ENCODE measurements around the gene CDA.

The CDA gene

GRCh38 chr1:20634065-20634593 lies 45.2 kb downstream of the CDA start:
- H3K9me3 ChIP-seq (replicated peaks in 1 of 11), result peaks cover 8 to 11% (median 9%) of the 10 kb centered on the region in 11 experiments; a peak in 21 of 22 replicates
- peak overlapping the region; percentile 91 to 100 (median 98) for H3K4me3 ChIP-seq
- peak overlapping the region; percentile 85 to 99 (median 95) for H3K4me2 ChIP-seq
- TF ChIP-seq Cebpa-rat (IDR thresholded peaks at IDR 0.05), result no peak
- H3K27ac ChIP-seq, result peak overlapping the region in 10 of 11 experiments; percentile 19 to 93 (median 84); a peak in 15 of 22 replicates
- peaks cover 0 to 35% (median 0%) of the 10 kb centered on the region in 11 experiments; a peak in 4 of 22 replicates for H4K20me1 ChIP-seq
- no peaks in the 10 kb centered on the region for H3K27me3 ChIP-seq
- peak overlapping the region; percentile 84 to 97 (median 91) for H3K9ac ChIP-seq
- H3K4me1 ChIP-seq, result peaks cover 9 to 12% (median 11%) of the 10 kb centered on the region in 10 experiments
- peaks cover 0 to 27% (median 8%) of the 10 kb centered on the region in 11 experiments; a peak in 11 of 22 replicates for H3K36me3 ChIP-seq

- Histone ChIP-seq H4K20me1 (peaks cover 0 to 40% (median 0%) of the 10 kb centered on the region in 11 experiments; a peak in 4 of 22 replicates), H3K9me3 (replicated peaks in 1 of 11) (peaks cover 3 to 6% (median 4%) of the 10 kb centered on the region in 11 experiments; a peak in 14 of 22 replicates), H3K27ac (peak overlapping the region in 5 of 11 experiments; percentile 31 to 93 (median 86); a peak in 6 of 22 replicates), H3K9ac (peak overlapping the region; percentile 84 to 97 (median 91); a peak in 20 of 22 replicates), H3K36me3 (peaks cover 0 to 32% (median 8%) of the 10 kb centered on the region in 11 experiments; a peak in 11 of 22 replicates), H3K4me2 (peak overlapping the region; percentile 85 to 99 (median 95)), H3K4me1 (peaks cover 9 to 12% (median 11%) of the 10 kb centered on the region in 10 experiments), H3K27me3 (no peaks in the 10 kb centered on the region), H3K4me3 (peak overlapping the region; percentile 91 to 100 (median 98))
- no peak for TF ChIP-seq Cebpa-rat (IDR thresholded peaks at IDR 0.05)
Measured at GRCh38 chr1:20634594-20635084, 45.7 kb downstream of the CDA start.

GRCh38 chr1:20636785-20637347 lies 48.0 kb downstream of the CDA start:
- Histone ChIP-seq H3K36me3 (peaks cover 0 to 50% (median 8%) of the 10 kb centered on the region in 11 experiments; a peak in 11 of 22 replicates), H3K27me3 (no peaks in the 10 kb centered on the region), H3K27ac (no peak overlapping the region), H3K4me1 (peaks cover 9 to 12% (median 11%) of the 10 kb centered on the region in 10 experiments), H3K4me3 (no peak overlapping the region), H3K4me2 (no peak overlapping the region), H3K9ac (no peak overlapping the region), H4K20me1 (peaks cover 0 to 51% (median 3%) of the 10 kb centered on the region in 11 experiments; a peak in 8 of 22 replicates), H3K9me3 (replicated peaks in 1 of 11) (no peaks in the 10 kb centered on the region)
- TF ChIP-seq Cebpa-rat (IDR thresholded peaks at IDR 0.05), result no peak

- H3K4me2 ChIP-seq, result no peak overlapping the region
Measured at GRCh38 chr1:20640183-20640597, 51.3 kb downstream of the CDA start.

GRCh38 chr1:20641975-20642374 lies 53.1 kb downstream of the CDA start:
- H3K9ac ChIP-seq, result no peak overlapping the region
- no peak overlapping the region for H3K4me3 ChIP-seq
- peaks cover 0 to 35% (median 6%) of the 10 kb centered on the region in 11 experiments; a peak in 8 of 22 replicates for H4K20me1 ChIP-seq
- H3K4me2 ChIP-seq, result no peak overlapping the region
- H3K27me3 ChIP-seq, result no peaks in the 10 kb centered on the region
- no peaks in the 10 kb centered on the region for H3K9me3 ChIP-seq (replicated peaks in 1 of 11)
- no peaks in the 10 kb centered on the region for H3K4me1 ChIP-seq
- peaks cover 0 to 86% (median 16%) of the 10 kb centered on the region in 11 experiments; a peak in 12 of 22 replicates for H3K36me3 ChIP-seq
- no peak overlapping the region for H3K27ac ChIP-seq
- no peak for TF ChIP-seq Cebpa-rat (IDR thresholded peaks at IDR 0.05)

More at GRCh38 chr1:20640183-20640597, 51.3 kb downstream of the CDA start:
- H3K4me3 ChIP-seq, result no peak overlapping the region
- no peak overlapping the region for H3K9ac ChIP-seq
- peaks cover 0 to 42% (median 6%) of the 10 kb centered on the region in 11 experiments; a peak in 8 of 22 replicates for H4K20me1 ChIP-seq
- H3K9me3 ChIP-seq (replicated peaks in 1 of 11), result no peaks in the 10 kb centered on the region
- no peak for TF ChIP-seq Cebpa-rat (IDR thresholded peaks at IDR 0.05)
- no peaks in the 10 kb centered on the region for H3K27me3 ChIP-seq
- peaks cover 0 to 77% (median 16%) of the 10 kb centered on the region in 11 experiments; a peak in 11 of 22 replicates for H3K36me3 ChIP-seq
- H3K27ac ChIP-seq, result no peak overlapping the region
- no peaks in the 10 kb centered on the region for H3K4me1 ChIP-seq

- Histone ChIP-seq H3K36me3 (peaks cover 0 to 84% (median 13%) of the 10 kb centered on the region in 11 experiments; a peak in 18 of 22 replicates), H3K4me3 (no peak overlapping the region), H3K9me3 (replicated peaks in 1 of 11) (no peaks in the 10 kb centered on the region), H3K27ac (no peak overlapping the region), H4K20me1 (peaks cover 0 to 32% (median 6%) of the 10 kb centered on the region in 11 experiments; a peak in 8 of 22 replicates), H3K9ac (no peak overlapping the region), H3K4me1 (no peaks in the 10 kb centered on the region), H3K4me2 (no peak overlapping the region), H3K27me3 (no peaks in the 10 kb centered on the region)
- no peak for TF ChIP-seq Cebpa-rat (IDR thresholded peaks at IDR 0.05)
Measured at GRCh38 chr1:20643080-20643479, 54.2 kb downstream of the CDA start.

- Histone ChIP-seq H3K4me2 (no peak overlapping the region), H4K20me1 (peaks cover 0 to 30% (median 7%) of the 10 kb centered on the region in 11 experiments; a peak in 11 of 22 replicates), H3K9me3 (replicated peaks in 1 of 11) (no peaks in the 10 kb centered on the region), H3K4me1 (no peaks in the 10 kb centered on the region), H3K36me3 (peaks cover 13 to 84% (median 26%) of the 10 kb centered on the region in 11 experiments), H3K27ac (no peak overlapping the region), H3K4me3 (no peak overlapping the region), H3K27me3 (no peaks in the 10 kb centered on the region), H3K9ac (no peak overlapping the region)
- no peak for TF ChIP-seq Cebpa-rat (IDR thresholded peaks at IDR 0.05)
Measured at GRCh38 chr1:20644416-20644815, 55.5 kb downstream of the CDA start.

- Histone ChIP-seq H3K4me3 (no peak overlapping the region), H3K4me2 (no peak overlapping the region), H3K9me3 (replicated peaks in 1 of 11) (no peaks in the 10 kb centered on the region), H3K9ac (no peak overlapping the region), H3K27ac (no peak overlapping the region), H3K4me1 (no peaks in the 10 kb centered on the region), H4K20me1 (peaks cover 0 to 34% (median 8%) of the 10 kb centered on the region in 11 experiments; a peak in 11 of 22 replicates), H3K27me3 (no peaks in the 10 kb centered on the region), H3K36me3 (peaks cover 21 to 86% (median 35%) of the 10 kb centered on the region in 11 experiments)
- TF ChIP-seq Cebpa-rat (IDR thresholded peaks at IDR 0.05), result no peak
Measured at GRCh38 chr1:20645414-20645813, 56.5 kb downstream of the CDA start.

GRCh38 chr1:20648438-20648837 lies 59.5 kb downstream of the CDA start:
- peaks cover 4 to 49% (median 17%) of the 10 kb centered on the region in 11 experiments; a peak in 19 of 22 replicates for H4K20me1 ChIP-seq
- no peak overlapping the region for H3K9ac ChIP-seq
- no peaks in the 10 kb centered on the region for H3K4me1 ChIP-seq
- no peak overlapping the region for H3K4me2 ChIP-seq
- H3K27me3 ChIP-seq, result no peaks in the 10 kb centered on the region
- no peak for TF ChIP-seq Cebpa-rat (IDR thresholded peaks at IDR 0.05)
- H3K4me3 ChIP-seq, result no peak overlapping the region
- H3K27ac ChIP-seq, result no peak overlapping the region
- H3K36me3 ChIP-seq, result peaks cover 51 to 88% (median 65%) of the 10 kb centered on the region in 11 experiments
- no peaks in the 10 kb centered on the region for H3K9me3 ChIP-seq (replicated peaks in 1 of 11)
